OCI-LY7 (cell line): Measurements from ENCODE around the gene DHCR24. TPM values are rescaled to one million over a fixed set of nuclear protein-coding genes. Genes with fewer than 3 reads are reported as not detected.

ENCODE experiments used
- BruUV-seq: library from RNA; stranded (reverse); fragments of 400-500 nt; replicated peaks from 2 replicates; lab custom pipeline; 2021; lab: Mats Ljungman, UMichigan
- CTCF ChIA-PET: fragments of 300-600 bp; sonication (Branson Sonifier 250); formaldehyde crosslinking; loops from one replicate; lab custom pipeline; 2022; ENCODE audit warnings: antibody characterized with exemption; ENCODE audit not compliant: unreplicated experiment; lab: Charles Lee
- POLR2A ChIA-PET: fragments of 300-600 bp; sonication (Branson Sonifier 250); formaldehyde crosslinking; loops from one replicate; lab custom pipeline; 2022; ENCODE audit warnings: antibody characterized with exemption; lab: Charles Lee
- DNase-seq: peaks from one replicate; pipeline ENCODE4 v3.0.0-alpha.2; 2015; ENCODE audit warnings: low spot score
- H2AFZ ChIP-seq: fragments of 200-600 bp; sonication (generic), shearing (Covaris generic); 2 replicates; pipeline ENCODE4 v1.6.1; 2014; ENCODE audit warnings: mild to moderate bottlenecking, antibody characterized with exemption, low read length, moderate library complexity
- H3K27ac ChIP-seq: fragments of 200-600 bp; sonication (generic); 2 replicates; pipeline ENCODE4 v1.5.1; 2014; ENCODE audit warnings: mixed run types, low read depth, mild to moderate bottlenecking, moderate library complexity, low read length, inconsistent platforms; ENCODE audit not compliant: poor library complexity, severe bottlenecking
- H3K36me3 ChIP-seq: fragments of 200-600 bp; sonication (generic); 2 replicates; pipeline ENCODE4 v1.6.1; 2014; ENCODE audit warnings: mild to moderate bottlenecking, antibody characterized with exemption, low read length, moderate library complexity, mixed read lengths; ENCODE audit not compliant: insufficient read depth
- H3K4me1 ChIP-seq: fragments of 200-600 bp; sonication (generic); 2 replicates; pipeline ENCODE4 v1.5.1; 2014; ENCODE audit warnings: mild to moderate bottlenecking, low read length; ENCODE audit not compliant: insufficient read depth, poor library complexity, severe bottlenecking
- H3K4me2 ChIP-seq: fragments of 200-600 bp; sonication (generic); 2 replicates; pipeline ENCODE4 v1.6.1; 2014; ENCODE audit warnings: mild to moderate bottlenecking, low read length
- H3K4me3 ChIP-seq: fragments of 200-600 bp; sonication (generic); 2 replicates; pipeline ENCODE4 v1.5.1; 2014; ENCODE audit warnings: mild to moderate bottlenecking, low read depth, low read length; ENCODE audit not compliant: poor library complexity, severe bottlenecking
- H3K79me2 ChIP-seq: fragments of 200-600 bp; sonication (generic); 2 replicates; pipeline ENCODE4 v1.6.1; 2016; ENCODE audit warnings: low read depth, mild to moderate bottlenecking, low read length, moderate library complexity, mixed read lengths; ENCODE audit not compliant: insufficient read depth
- H3K9me2 ChIP-seq: fragments of 200-600 bp; sonication (generic); 2 replicates; pipeline ENCODE4 v1.6.1; 2016; ENCODE audit warnings: mild to moderate bottlenecking, low read length, mixed read lengths; ENCODE audit not compliant: insufficient read depth
- H3K9me3 ChIP-seq: fragments of 200-600 bp; sonication (generic); 2 replicates; pipeline ENCODE4 v1.6.1; 2014; ENCODE audit warnings: mild to moderate bottlenecking, mixed run types, low read length, mixed read lengths
- H4K20me1 ChIP-seq: fragments of 200-600 bp; sonication (generic); 2 replicates; pipeline ENCODE4 v1.6.1; 2014; ENCODE audit warnings: mild to moderate bottlenecking, antibody characterized with exemption, low read length, moderate library complexity, mixed read lengths; ENCODE audit not compliant: insufficient read depth
- EZH2phosphoT487 ChIP-seq: fragments of 200-600 bp; sonication (generic); IDR thresholded peaks from 2 replicates; pipeline ENCODE4 v1.6.1; 2018; ENCODE audit warnings: low read depth, borderline replicate concordance, mild to moderate bottlenecking, mixed run types, antibody characterized with exemption, low read length, moderate library complexity, mixed read lengths
- intact Hi-C: fragments of 100-400 bp; cut with micrococcal nuclease; formaldehyde crosslinking; loops from one replicate; pipeline ENCODE4 v1.10.0; 2022; ENCODE audit not compliant: unreplicated experiment
- total RNA-seq, 2 experiments: library from RNA; depleted of rRNA in 1 of 2; stranded (reverse); fragments of >200 nt in 1 of 2; shearing (Covaris generic) in 1 of 2; gene quantifications; 2 replicates each; pipeline ENCODE4 v1.2.3, GENCODE V29; 2014 to 2022
- TF ChIP-seq, protein P1 (sequence below): fragments of 200-600 bp; sonication (generic); conservative IDR thresholded peaks from 2 replicates; pipeline ENCODE4 v1.5.1; 2014; ENCODE audit warnings: mild to moderate bottlenecking, antibody characterized with exemption, low read length, moderate library complexity, mixed read lengths

The DHCR24 gene
- total RNA-seq, 2 experiments from 2014 or later: 45.7 to 93.6 TPM

GRCh38 chr1:54814126-54814498 lies 72.9 kb downstream of the DHCR24 start:
- Histone ChIP-seq H3K4me3 (no peak overlapping the region), H3K4me2 (no peak overlapping the region), H4K20me1 (no peaks in the 10 kb centered on the region), H3K9me3 (no peaks in the 10 kb centered on the region), H3K36me3 (no peaks in the 10 kb centered on the region), H3K4me1 (no peaks in the 10 kb centered on the region), H3K79me2 (no peaks in the 10 kb centered on the region), H3K27ac (no peak overlapping the region), H3K9me2 (no peaks in the 10 kb centered on the region), H2AFZ (no peak overlapping the region)
- intact Hi-C loops: loop anchor here (5.0 kb wide), 1 partner anchor 317 kb away; no protein-coding TSS in a partner anchor
- ChIA-PET POLR2A (interaction anchor here (0.7 kb wide), 1 partner anchor 108 kb away, joined by 3 read pairs; no protein-coding TSS in a partner anchor), CTCF (no interaction called here)
- no peak for TF ChIP-seq EZH2phosphoT487
- TF ChIP-seq, protein P1, sequence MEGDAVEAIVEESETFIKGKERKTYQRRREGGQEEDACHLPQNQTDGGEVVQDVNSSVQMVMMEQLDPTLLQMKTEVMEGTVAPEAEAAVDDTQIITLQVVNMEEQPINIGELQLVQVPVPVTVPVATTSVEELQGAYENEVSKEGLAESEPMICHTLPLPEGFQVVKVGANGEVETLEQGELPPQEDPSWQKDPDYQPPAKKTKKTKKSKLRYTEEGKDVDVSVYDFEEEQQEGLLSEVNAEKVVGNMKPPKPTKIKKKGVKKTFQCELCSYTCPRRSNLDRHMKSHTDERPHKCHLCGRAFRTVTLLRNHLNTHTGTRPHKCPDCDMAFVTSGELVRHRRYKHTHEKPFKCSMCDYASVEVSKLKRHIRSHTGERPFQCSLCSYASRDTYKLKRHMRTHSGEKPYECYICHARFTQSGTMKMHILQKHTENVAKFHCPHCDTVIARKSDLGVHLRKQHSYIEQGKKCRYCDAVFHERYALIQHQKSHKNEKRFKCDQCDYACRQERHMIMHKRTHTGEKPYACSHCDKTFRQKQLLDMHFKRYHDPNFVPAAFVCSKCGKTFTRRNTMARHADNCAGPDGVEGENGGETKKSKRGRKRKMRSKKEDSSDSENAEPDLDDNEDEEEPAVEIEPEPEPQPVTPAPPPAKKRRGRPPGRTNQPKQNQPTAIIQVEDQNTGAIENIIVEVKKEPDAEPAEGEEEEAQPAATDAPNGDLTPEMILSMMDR: no peak
- BruUV-seq: no TSS peak
- DNase-seq: no peak

DNA sequence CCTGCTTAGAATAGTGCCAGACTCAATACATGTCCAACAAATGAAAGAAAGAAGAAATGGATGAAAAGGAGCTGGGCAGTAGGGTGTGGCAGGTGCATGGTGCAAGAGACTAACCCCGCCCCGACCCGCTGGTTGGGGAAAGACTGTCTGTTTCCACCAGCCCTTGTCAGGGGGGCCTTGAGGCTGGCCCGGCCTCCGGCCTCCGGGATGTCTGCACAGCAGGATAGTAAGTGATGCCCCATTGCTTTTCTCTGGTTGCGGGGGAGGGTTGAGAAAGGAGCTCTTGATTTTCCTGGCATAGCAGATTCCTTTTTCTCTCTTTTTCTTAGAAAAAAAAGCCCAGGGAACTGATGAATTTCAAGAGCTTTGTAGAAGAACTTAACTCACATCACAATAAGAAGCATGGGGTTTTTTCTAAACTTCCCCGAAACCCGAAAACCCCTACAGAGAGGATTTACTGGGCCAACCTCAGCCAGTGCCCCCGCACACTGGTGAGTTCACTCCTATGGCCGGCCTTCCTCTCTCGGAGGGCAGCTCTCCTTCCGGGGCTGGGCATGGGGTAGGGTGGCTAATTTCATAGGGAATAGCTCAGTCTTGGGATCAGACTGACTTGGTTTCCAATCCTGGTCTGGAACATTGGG lies 73.4 kb downstream of the DHCR24 start:
- no peak for DNase-seq
- Histone ChIP-seq H3K79me2 (no peaks in the 10 kb centered on the region), H3K4me2 (no peak overlapping the region), H4K20me1 (no peaks in the 10 kb centered on the region), H3K36me3 (no peaks in the 10 kb centered on the region), H2AFZ (no peak overlapping the region), H3K9me2 (no peaks in the 10 kb centered on the region), H3K4me1 (no peaks in the 10 kb centered on the region), H3K9me3 (no peaks in the 10 kb centered on the region), H3K27ac (no peak overlapping the region), H3K4me3 (no peak overlapping the region)
- POLR2A ChIA-PET: interaction anchor here (0.7 kb wide), 2 partner anchors 18 to 108 kb away, joined by 3 read pairs; no protein-coding TSS in a partner anchor
- intact Hi-C loops: loop anchor here (5.0 kb wide), 1 partner anchor 316 kb away; no protein-coding TSS in a partner anchor
- TF ChIP-seq, protein P1: no peak
- no peak for TF ChIP-seq EZH2phosphoT487
- CTCF ChIA-PET: no interaction called here
- BruUV-seq: no TSS peak

DNA sequence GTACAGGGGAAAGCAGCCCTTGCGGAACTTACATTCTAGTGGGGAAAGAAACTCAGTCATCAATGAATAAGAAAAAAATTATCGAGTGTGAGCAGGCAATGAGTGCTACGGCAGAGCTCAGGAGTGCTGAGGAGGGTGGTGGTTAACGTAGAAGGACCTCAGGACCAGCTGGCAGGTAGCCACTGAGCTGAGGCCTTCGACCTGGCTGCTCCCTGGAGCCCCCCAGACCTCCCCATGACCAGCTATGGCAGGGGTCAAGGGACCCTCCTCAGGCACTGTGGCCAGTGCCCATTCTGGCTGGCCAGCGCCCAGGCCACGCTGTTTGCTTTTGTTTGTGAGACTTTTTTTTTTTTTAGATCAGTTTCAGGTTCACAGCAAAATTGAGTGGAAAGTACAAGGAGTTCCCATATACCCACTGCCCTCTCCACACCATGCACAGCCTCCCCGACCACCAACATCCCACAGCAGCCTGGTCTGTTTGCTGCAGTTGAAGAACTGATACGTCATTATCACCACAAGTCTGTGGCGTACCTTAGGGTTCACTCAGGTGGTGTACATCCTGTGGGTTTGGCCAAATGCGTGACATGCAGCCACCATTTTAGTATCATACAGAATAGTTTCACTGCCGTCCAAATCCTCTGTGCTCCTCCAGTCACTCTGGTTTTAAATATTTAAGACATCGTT lies 74.1 kb downstream of the DHCR24 start:
- H4K20me1 ChIP-seq: no peaks in the 10 kb centered on the region
- no peaks in the 10 kb centered on the region for H3K4me1 ChIP-seq
- no peak for TF ChIP-seq EZH2phosphoT487
- TF ChIP-seq, protein P1: no peak
- H3K9me2 ChIP-seq: no peaks in the 10 kb centered on the region
- H3K36me3 ChIP-seq: no peaks in the 10 kb centered on the region
- intact Hi-C loops: loop anchor here (5.0 kb wide), 1 partner anchor 316 kb away; no protein-coding TSS in a partner anchor
- no peak overlapping the region for H3K4me3 ChIP-seq
- no peak for DNase-seq
- ChIA-PET POLR2A (interaction anchor here (0.7 kb wide), 1 partner anchor 18 kb away, joined by 3 read pairs; no protein-coding TSS in a partner anchor), CTCF (no interaction called here)
- no peaks in the 10 kb centered on the region for H3K79me2 ChIP-seq
- H3K4me2 ChIP-seq: no peak overlapping the region
- no TSS peak for BruUV-seq
- no peak overlapping the region for H3K27ac ChIP-seq
- no peak overlapping the region for H2AFZ ChIP-seq
- no peaks in the 10 kb centered on the region for H3K9me3 ChIP-seq
